Bronchial epithelial cell (primary cell): ENCODE measurements around the gene TSPAN17. TPM values are rescaled to one million over a fixed set of nuclear protein-coding genes. Genes with fewer than 3 reads are reported as not detected.

Experiments used
- DNase-seq: peaks from one replicate; pipeline ENCODE4 v3.0.0-alpha.2; 2010; ENCODE audit warnings: low read depth
- FAIRE-seq: peaks from 2 replicates; lab custom pipeline; 2011; peaks lifted over from hg19 to GRCh38; lab: Jason Lieb, UNC
- H3K27me3 ChIP-seq: 2 replicates; pipeline ENCODE4 v1.5.1; 2011; ENCODE audit warnings: low read length; ENCODE audit not compliant: control insufficient read depth, insufficient read depth
- H3K36me3 ChIP-seq: 2 replicates; pipeline ENCODE4 v1.5.1; 2011; ENCODE audit warnings: low read length; ENCODE audit not compliant: control insufficient read depth, insufficient read depth
- H3K4me3 ChIP-seq: 2 replicates; pipeline ENCODE4 v1.5.1; 2011; ENCODE audit warnings: mild to moderate bottlenecking, low read depth, low read length, control low read depth
- CTCF ChIP-seq: IDR thresholded peaks from 2 replicates; pipeline ENCODE4 v1.5.1; 2011; ENCODE audit warnings: mild to moderate bottlenecking, moderate library complexity, low read length, control low read depth, inconsistent platforms; ENCODE audit not compliant: insufficient read depth, severe bottlenecking
- total RNA-seq: library from RNA; depleted of rRNA; stranded (reverse); fragments of >200 nt; gene quantifications from 2 replicates; pipeline ENCODE4 v1.2.1, GENCODE V29; 2014

TSPAN17 gene
- total RNA-seq, 1 donor from 2014 or later, result 46.3 TPM

- no peak overlapping the region for H3K4me3 ChIP-seq
- no peak for TF ChIP-seq CTCF
- H3K27me3 ChIP-seq, result peaks cover 23% of the 10 kb centered on the region
- H3K36me3 ChIP-seq, result no peaks in the 10 kb centered on the region
- DNase-seq, result no peak
- no peak for FAIRE-seq
These were observed 27.5 kb upstream of the TSPAN17 start for GRCh38 chr5:176619569-176620332.

- Histone ChIP-seq H3K36me3 (no peaks in the 10 kb centered on the region), H3K27me3 (peaks cover 23% of the 10 kb centered on the region), H3K4me3 (no peak overlapping the region)
- no peak for FAIRE-seq
- no peak for DNase-seq
- no peak for TF ChIP-seq CTCF
These were observed 26.8 kb upstream of the TSPAN17 start for GRCh38 chr5:176620333-176620981.

- no peak for TF ChIP-seq CTCF
- Histone ChIP-seq H3K4me3 (no peak overlapping the region), H3K36me3 (no peaks in the 10 kb centered on the region), H3K27me3 (peaks cover 21% of the 10 kb centered on the region)
- FAIRE-seq, result no peak
- DNase-seq, result no peak
These were observed 25.6 kb upstream of the TSPAN17 start for GRCh38 chr5:176621661-176622079.

- Histone ChIP-seq H3K4me3 (no peak overlapping the region), H3K36me3 (no peaks in the 10 kb centered on the region), H3K27me3 (peaks cover 16% of the 10 kb centered on the region)
- no peak for DNase-seq
- no peak for TF ChIP-seq CTCF
- FAIRE-seq, result no peak
These were observed 23.1 kb upstream of the TSPAN17 start for GRCh38 chr5:176624142-176624541.

GRCh38 chr5:176624938-176625337, 22.3 kb upstream of the TSPAN17 start:
- DNase-seq, result no peak
- H3K27me3 ChIP-seq, result peaks cover 11% of the 10 kb centered on the region
- no peak overlapping the region for H3K4me3 ChIP-seq
- H3K36me3 ChIP-seq, result no peaks in the 10 kb centered on the region
- FAIRE-seq, result no peak
- TF ChIP-seq CTCF, result no peak
